Measurements from ENCODE around the gene YEATS4. TPM values are rescaled to one million over a fixed set of nuclear protein-coding genes. Genes with fewer than 3 reads are reported as not detected.

YEATS4 gene
- polyA plus RNA-seq, 2 of the 4 experiments (the other 2 are of a cell fraction), result 41.7 to 70.1 TPM

DNA sequence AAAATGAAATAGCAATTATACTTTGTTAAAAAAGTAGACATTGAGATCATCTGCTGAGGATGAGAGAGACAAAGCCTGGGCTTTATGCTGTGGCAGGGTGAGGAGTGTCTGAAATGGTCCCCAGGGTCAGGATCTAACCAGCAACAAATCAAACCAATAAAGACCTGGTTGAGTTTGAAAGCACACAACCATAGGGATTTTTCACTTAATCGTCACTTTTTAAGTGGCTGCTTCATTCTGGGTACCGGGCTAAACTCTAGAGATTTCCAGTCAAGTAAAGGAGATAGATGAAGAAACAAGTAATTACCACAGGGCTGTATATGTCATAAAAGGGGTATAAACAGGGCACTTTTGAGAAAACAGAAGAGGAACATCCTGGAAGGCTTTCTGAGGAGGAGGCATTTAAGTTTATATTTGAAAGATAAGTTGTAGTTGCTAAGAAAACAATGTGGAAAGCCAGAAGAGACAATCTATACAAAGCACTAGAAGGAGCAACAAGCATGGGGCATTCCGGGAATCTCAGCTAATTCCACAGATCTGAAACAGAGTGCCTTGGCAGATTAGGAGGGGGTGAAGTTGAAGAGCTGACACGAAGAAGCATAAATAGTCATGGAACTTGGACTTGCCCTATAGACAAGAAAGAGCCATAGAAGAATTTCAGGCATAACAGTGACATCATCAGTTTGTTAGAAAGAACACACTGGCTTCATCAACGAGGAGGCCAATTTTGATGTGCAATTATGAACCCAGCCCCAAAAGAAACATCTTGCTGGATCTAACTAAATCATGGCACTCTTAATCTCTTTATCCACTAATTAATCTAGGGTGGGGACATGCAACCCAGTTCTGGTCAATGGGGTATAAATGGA is 63.7 kb downstream of the YEATS4 start:
- TF ChIP-seq PHF8 (IDR thresholded peaks at IDR 0.05; ENCODE audit: borderline replicate concordance, low read depth), result no peak
- TF ChIP-seq MAFK (IDR thresholded peaks at IDR 0.05; ENCODE audit: partially characterized antibody), result peak; percentile 66
- TF ChIP-seq, protein P1, sequence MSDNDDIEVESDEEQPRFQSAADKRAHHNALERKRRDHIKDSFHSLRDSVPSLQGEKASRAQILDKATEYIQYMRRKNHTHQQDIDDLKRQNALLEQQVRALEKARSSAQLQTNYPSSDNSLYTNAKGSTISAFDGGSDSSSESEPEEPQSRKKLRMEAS (IDR thresholded peaks at IDR 0.05), result no peak
- H3K4me2 ChIP-seq, result no peak overlapping the region
- H3K27ac ChIP-seq, result no peak overlapping the region
- 73% methylated on average over 5 of the region's 5 CpGs for WGBS (ENCODE audit: missing lambda C conversion rate)
- DNase-seq (ENCODE audit: low read depth in 1 of 2, low spot score in 1 of 2) (no peak), FAIRE-seq (no peak), ATAC-seq (no peak)
- ChIA-PET CTCF (interaction anchor here (0.7 to 2.7 kb wide), 5 partner anchors 9 to 216 kb away, joined by 3 to 6 read pairs (median 3); no protein-coding TSS in a partner anchor), POLR2A (no interaction called here)
- H3K4me1 ChIP-seq, result peaks cover 2% of the 10 kb centered on the region
- H3K9me3 ChIP-seq, result no peaks in the 10 kb centered on the region
- no peak overlapping the region for H3K4me3 ChIP-seq

DNA sequence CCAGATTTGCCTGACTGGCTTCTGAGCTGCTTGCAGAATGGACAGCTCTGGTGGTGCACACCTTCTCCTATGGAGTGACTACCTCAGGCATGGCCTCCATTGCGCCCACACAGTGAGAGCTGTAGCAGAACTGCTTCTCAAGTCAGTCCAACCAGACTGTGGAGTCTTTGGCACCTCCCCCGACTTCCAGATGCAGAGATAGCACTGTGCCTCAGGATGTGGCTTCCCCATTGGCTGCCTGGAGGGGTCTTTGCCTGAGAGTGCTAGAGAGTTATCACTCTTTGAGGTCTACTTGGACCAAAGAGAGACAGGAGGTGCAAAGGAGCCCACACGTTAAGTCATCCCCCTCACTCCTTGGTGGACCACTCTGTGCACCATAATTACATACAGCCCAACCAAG is 65.9 kb downstream of the YEATS4 start:
- DNase-seq (ENCODE audit: low read depth in 1 of 2, low spot score in 1 of 2) (no peak), FAIRE-seq (no peak), ATAC-seq (no peak)
- no peak for TF ChIP-seq PHF8 (IDR thresholded peaks at IDR 0.05; ENCODE audit: borderline replicate concordance, low read depth)
- no peak for TF ChIP-seq FOSB (CRISPR knock-in tag; IDR thresholded peaks at IDR 0.05)
- no peak for TF ChIP-seq RNF2 (IDR thresholded peaks at IDR 0.05; ENCODE audit: borderline replicate concordance, low read depth)
- no peak for TF ChIP-seq NR3C1 (IDR thresholded peaks at IDR 0.05)
- TF ChIP-seq ZC3H11A (IDR thresholded peaks at IDR 0.05), result no peak
- Histone ChIP-seq H3K27ac (no peak overlapping the region), H3K4me1 (no peaks in the 10 kb centered on the region), H3K9me3 (no peaks in the 10 kb centered on the region), H3K4me2 (no peak overlapping the region), H3K4me3 (no peak overlapping the region)
- ChIA-PET CTCF (interaction anchor here (1.0 kb wide), 1 partner anchor 144 kb away, joined by 3 read pairs; no protein-coding TSS in a partner anchor), POLR2A (no interaction called here)
- WGBS (ENCODE audit: missing lambda C conversion rate), result 83% methylated on average over 3 of the region's 3 CpGs

DNA sequence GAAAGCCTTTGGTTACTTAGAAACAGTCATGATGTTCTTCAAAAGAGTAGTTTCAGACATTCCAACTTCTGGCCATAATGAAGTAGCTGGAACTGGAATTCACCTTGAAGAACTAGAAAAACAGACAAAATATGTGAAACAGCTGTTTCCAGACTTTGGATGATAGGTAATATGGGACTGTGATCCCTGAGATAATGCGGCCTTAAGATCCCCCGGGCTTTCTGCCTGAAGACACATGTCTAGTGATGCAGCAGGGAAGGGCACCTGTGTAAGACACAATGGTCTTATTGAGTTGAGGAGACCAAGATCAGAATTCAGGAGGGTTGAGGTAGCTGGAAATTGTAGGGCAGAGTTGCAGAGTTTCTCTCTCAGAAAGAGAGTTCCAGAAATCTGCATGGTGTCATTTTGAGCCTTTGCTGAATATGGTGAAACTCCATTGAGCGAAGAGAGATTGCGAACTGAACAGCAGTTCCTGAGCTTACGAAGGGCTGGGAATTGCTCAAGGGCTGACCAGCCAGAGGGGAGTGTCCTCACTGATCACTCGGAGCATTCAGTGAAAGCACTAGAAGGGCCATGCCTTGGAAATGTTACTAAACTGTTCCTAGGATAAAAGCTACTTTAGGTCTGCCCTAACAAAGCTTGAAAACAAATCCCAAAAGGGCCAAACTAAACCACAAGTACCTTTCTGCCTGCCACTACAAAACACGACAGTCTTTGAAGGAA is 69.0 kb downstream of the YEATS4 start:
- TF ChIP-seq CBX2 (IDR thresholded peaks at IDR 0.05; ENCODE audit: borderline replicate concordance, low read depth) (no peak), SMC3 (IDR thresholded peaks at IDR 0.05) (no peak), FOSL2 (IDR thresholded peaks at IDR 0.05) (no peak), FOSL2 (CRISPR knock-in tag; IDR thresholded peaks at IDR 0.05) (no peak), CHD4 (IDR thresholded peaks at IDR 0.05; ENCODE audit: borderline replicate concordance) (no peak), FOXS1 (CRISPR knock-in tag; IDR thresholded peaks at IDR 0.05) (no peak), FOSB (CRISPR knock-in tag; IDR thresholded peaks at IDR 0.05) (no peak), BHLHE40 (IDR thresholded peaks at IDR 0.05; ENCODE audit: low read depth, low read length) (no peak), EHF (CRISPR knock-in tag; IDR thresholded peaks at IDR 0.05) (no peak), RAD21 (conservative IDR thresholded peaks at IDR 0.05 in 1 of 2, IDR thresholded peaks at IDR 0.05 in 1 of 2) (no peak), TP53 (CRISPR knock-in tag; IDR thresholded peaks at IDR 0.05) (no peak), KDM5A (IDR thresholded peaks at IDR 0.05) (no peak), CEBPB (IDR thresholded peaks at IDR 0.05) (no peak), RNF2 (IDR thresholded peaks at IDR 0.05; ENCODE audit: borderline replicate concordance, low read depth) (no peak), RFX5 (IDR thresholded peaks at IDR 0.05) (no peak), HEYL (CRISPR knock-in tag; IDR thresholded peaks at IDR 0.05) (no peak), ZFP36 (IDR thresholded peaks at IDR 0.05; ENCODE audit: borderline replicate concordance, partially characterized antibody) (no peak), MYC (IDR thresholded peaks at IDR 0.05; ENCODE audit: borderline replicate concordance, low read length) (no peak)
- TF ChIP-seq, protein P2, sequence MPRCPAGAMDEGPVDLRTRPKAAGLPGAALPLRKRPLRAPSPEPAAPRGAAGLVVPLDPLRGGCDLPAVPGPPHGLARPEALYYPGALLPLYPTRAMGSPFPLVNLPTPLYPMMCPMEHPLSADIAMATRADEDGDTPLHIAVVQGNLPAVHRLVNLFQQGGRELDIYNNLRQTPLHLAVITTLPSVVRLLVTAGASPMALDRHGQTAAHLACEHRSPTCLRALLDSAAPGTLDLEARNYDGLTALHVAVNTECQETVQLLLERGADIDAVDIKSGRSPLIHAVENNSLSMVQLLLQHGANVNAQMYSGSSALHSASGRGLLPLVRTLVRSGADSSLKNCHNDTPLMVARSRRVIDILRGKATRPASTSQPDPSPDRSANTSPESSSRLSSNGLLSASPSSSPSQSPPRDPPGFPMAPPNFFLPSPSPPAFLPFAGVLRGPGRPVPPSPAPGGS (IDR thresholded peaks at IDR 0.05), result no peak
- TF ChIP-seq, protein P3, sequence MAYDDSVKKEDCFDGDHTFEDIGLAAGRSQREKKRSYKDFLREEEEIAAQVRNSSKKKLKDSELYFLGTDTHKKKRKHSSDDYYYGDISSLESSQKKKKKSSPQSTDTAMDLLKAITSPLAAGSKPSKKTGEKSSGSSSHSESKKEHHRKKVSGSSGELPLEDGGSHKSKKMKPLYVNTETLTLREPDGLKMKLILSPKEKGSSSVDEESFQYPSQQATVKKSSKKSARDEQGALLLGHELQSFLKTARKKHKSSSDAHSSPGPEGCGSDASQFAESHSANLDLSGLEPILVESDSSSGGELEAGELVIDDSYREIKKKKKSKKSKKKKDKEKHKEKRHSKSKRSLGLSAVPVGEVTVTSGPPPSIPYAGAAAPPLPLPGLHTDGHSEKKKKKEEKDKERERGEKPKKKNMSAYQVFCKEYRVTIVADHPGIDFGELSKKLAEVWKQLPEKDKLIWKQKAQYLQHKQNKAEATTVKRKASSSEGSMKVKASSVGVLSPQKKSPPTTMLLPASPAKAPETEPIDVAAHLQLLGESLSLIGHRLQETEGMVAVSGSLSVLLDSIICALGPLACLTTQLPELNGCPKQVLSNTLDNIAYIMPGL (CRISPR knock-in tag; IDR thresholded peaks at IDR 0.05; ENCODE audit: borderline replicate concordance), result no peak
- no peak for DNase-seq (ENCODE audit: low read depth in 1 of 2, low spot score in 1 of 2)
- Histone ChIP-seq H3K4me3 (no peak overlapping the region), H3K4me2 (no peak overlapping the region), H3K27ac (no peak overlapping the region), H3K4me1 (no peaks in the 10 kb centered on the region), H3K9me3 (no peaks in the 10 kb centered on the region)
- WGBS (ENCODE audit: missing lambda C conversion rate), result 92% methylated on average over 7 of the region's 7 CpGs
- POLR2A ChIA-PET, result interaction anchor here (0.5 kb wide), 1 partner anchor 102 kb away, joined by 3 read pairs; no protein-coding TSS in a partner anchor
- FAIRE-seq, result no peak
- no peak for ATAC-seq
- CTCF ChIA-PET, result interaction anchor here (0.8 to 2.0 kb wide), 2 partner anchors 39 to 85 kb away, joined by 3 to 5 read pairs; no protein-coding TSS in a partner anchor

Data from A549 (cell line).